ENCODE data around the gene PCGF5. TPM values are rescaled to one million over a fixed set of nuclear protein-coding genes. Genes with fewer than 3 reads are reported as not detected.

Gene PCGF5
- total RNA-seq, 1 donor from 2014 or later, result 31.2 TPM

GRCh38 chr10:91188889-91189288 lies 31.6 kb upstream of the PCGF5 start:
- Mint-ChIP-seq H3K9me3 (ENCODE audit: unreplicated experiment) (peaks cover 7% of the 10 kb centered on the region), H3K27ac (ENCODE audit: unreplicated experiment) (no peak overlapping the region), H3K4me3 (ENCODE audit: unreplicated experiment) (no peak overlapping the region), H3K4me1 (ENCODE audit: unreplicated experiment) (peaks cover 22% of the 10 kb centered on the region), H3K27me3 (ENCODE audit: unreplicated experiment) (no peaks in the 10 kb centered on the region), H3K36me3 (ENCODE audit: unreplicated experiment) (peaks cover 12% of the 10 kb centered on the region)
- no peak for DNase-seq (ENCODE audit: extremely low spot score, unreplicated experiment)
- no peak for TF ChIP-seq CTCF (IDR thresholded peaks at IDR 0.05)

GRCh38 chr10:91190388-91190870 lies 30.0 kb upstream of the PCGF5 start:
- peaks cover 22% of the 10 kb centered on the region for H3K4me1 Mint-ChIP-seq (ENCODE audit: unreplicated experiment)
- H3K27ac Mint-ChIP-seq (ENCODE audit: unreplicated experiment), result peak overlapping the region; percentile 39
- H3K4me3 Mint-ChIP-seq (ENCODE audit: unreplicated experiment), result no peak overlapping the region
- TF ChIP-seq CTCF (IDR thresholded peaks at IDR 0.05), result no peak
- peaks cover 4% of the 10 kb centered on the region for H3K9me3 Mint-ChIP-seq (ENCODE audit: unreplicated experiment)
- H3K36me3 Mint-ChIP-seq (ENCODE audit: unreplicated experiment), result peaks cover 8% of the 10 kb centered on the region
- H3K27me3 Mint-ChIP-seq (ENCODE audit: unreplicated experiment), result no peaks in the 10 kb centered on the region
- no peak for DNase-seq (ENCODE audit: extremely low spot score, unreplicated experiment)

- no peak for DNase-seq (ENCODE audit: extremely low spot score, unreplicated experiment)
- H3K36me3 Mint-ChIP-seq (ENCODE audit: unreplicated experiment), result peaks cover 5% of the 10 kb centered on the region
Measured at GRCh38 chr10:91190876-91191583, 29.4 kb upstream of the PCGF5 start.

GRCh38 chr10:91191584-91191919 lies 28.9 kb upstream of the PCGF5 start:
- H3K4me1 Mint-ChIP-seq (ENCODE audit: unreplicated experiment), result peaks cover 21% of the 10 kb centered on the region
- H3K36me3 Mint-ChIP-seq (ENCODE audit: unreplicated experiment), result peaks cover 5% of the 10 kb centered on the region
- no peak overlapping the region for H3K4me3 Mint-ChIP-seq (ENCODE audit: unreplicated experiment)
- no peak for DNase-seq (ENCODE audit: extremely low spot score, unreplicated experiment)
- no peaks in the 10 kb centered on the region for H3K27me3 Mint-ChIP-seq (ENCODE audit: unreplicated experiment)
- TF ChIP-seq CTCF (IDR thresholded peaks at IDR 0.05), result no peak
- no peak overlapping the region for H3K27ac Mint-ChIP-seq (ENCODE audit: unreplicated experiment)
- peaks cover 4% of the 10 kb centered on the region for H3K9me3 Mint-ChIP-seq (ENCODE audit: unreplicated experiment)

More at GRCh38 chr10:91190876-91191583, 29.4 kb upstream of the PCGF5 start:
- Mint-ChIP-seq H3K9me3 (ENCODE audit: unreplicated experiment) (peaks cover 4% of the 10 kb centered on the region), H3K27ac (ENCODE audit: unreplicated experiment) (peak overlapping the region; percentile 39), H3K4me1 (ENCODE audit: unreplicated experiment) (peaks cover 21% of the 10 kb centered on the region), H3K27me3 (ENCODE audit: unreplicated experiment) (no peaks in the 10 kb centered on the region), H3K4me3 (ENCODE audit: unreplicated experiment) (no peak overlapping the region)
- no peak for TF ChIP-seq CTCF (IDR thresholded peaks at IDR 0.05)

- no peak for TF ChIP-seq CTCF (IDR thresholded peaks at IDR 0.05)
- peaks cover 31% of the 10 kb centered on the region for H3K4me1 Mint-ChIP-seq (ENCODE audit: unreplicated experiment)
- peaks cover 5% of the 10 kb centered on the region for H3K36me3 Mint-ChIP-seq (ENCODE audit: unreplicated experiment)
- no peak for DNase-seq (ENCODE audit: extremely low spot score, unreplicated experiment)
- peaks cover 4% of the 10 kb centered on the region for H3K9me3 Mint-ChIP-seq (ENCODE audit: unreplicated experiment)
- no peak overlapping the region for H3K27ac Mint-ChIP-seq (ENCODE audit: unreplicated experiment)
- H3K27me3 Mint-ChIP-seq (ENCODE audit: unreplicated experiment), result no peaks in the 10 kb centered on the region
- no peak overlapping the region for H3K4me3 Mint-ChIP-seq (ENCODE audit: unreplicated experiment)
Measured at GRCh38 chr10:91194497-91195179, 25.8 kb upstream of the PCGF5 start.
